Cardiac atrium fibroblast (primary cell): Measurements from ENCODE around the gene PCDHGA9. TPM values are rescaled to one million over a fixed set of nuclear protein-coding genes. Genes with fewer than 3 reads are reported as not detected.

Experiments used
- total RNA-seq: library from RNA; depleted of rRNA; stranded (reverse); fragments of >200 nt; gene quantifications from 2 replicates; pipeline ENCODE4 v1.2.3, GENCODE V29; 2015

PCDHGA9 gene
- total RNA-seq: 1.4 and 2.6 TPM in 2 replicates

GRCh38 chr5:141402553-141403243 lies at the start of gene PCDHGA9:
Gene PCDHGA9 (plus strand): TSS chr5:141402778. CDS start chr5:141402953, 175 bp downstream.

DNA sequence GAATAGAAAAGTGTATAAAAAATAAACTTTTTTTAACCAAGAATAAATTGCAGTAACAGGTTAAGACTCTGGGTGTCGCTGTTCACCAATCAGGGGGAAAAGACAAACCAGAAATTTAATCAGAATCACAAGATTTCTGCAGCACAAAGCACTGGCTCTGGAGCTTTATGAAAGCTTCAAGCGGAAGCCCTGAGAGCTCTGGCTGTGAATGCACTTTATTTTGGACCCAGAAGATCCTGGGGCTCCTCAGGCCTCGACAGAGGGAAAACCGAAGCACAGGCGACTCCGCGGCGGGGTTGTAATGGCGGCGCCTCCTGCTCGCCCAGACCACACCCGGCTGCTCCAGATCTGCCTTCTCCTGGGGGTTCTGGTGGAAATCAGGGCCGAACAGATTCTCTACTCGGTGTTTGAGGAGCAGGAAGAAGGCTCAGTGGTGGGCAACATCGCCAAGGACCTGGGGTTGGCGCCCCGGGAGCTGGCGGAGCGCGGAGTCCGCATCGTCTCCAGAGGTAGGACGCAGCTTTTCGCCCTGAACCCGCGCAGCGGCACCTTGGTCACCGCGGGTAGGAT lies 47.6 kb upstream of the PCDHGA9 start, which contains the start of gene PCDHGA4:
PCDHGA4 (plus strand) TSS at position 122 of the 570 bp plus-strand sequence; CDS start at position 209, 87 bp downstream.

DNA sequence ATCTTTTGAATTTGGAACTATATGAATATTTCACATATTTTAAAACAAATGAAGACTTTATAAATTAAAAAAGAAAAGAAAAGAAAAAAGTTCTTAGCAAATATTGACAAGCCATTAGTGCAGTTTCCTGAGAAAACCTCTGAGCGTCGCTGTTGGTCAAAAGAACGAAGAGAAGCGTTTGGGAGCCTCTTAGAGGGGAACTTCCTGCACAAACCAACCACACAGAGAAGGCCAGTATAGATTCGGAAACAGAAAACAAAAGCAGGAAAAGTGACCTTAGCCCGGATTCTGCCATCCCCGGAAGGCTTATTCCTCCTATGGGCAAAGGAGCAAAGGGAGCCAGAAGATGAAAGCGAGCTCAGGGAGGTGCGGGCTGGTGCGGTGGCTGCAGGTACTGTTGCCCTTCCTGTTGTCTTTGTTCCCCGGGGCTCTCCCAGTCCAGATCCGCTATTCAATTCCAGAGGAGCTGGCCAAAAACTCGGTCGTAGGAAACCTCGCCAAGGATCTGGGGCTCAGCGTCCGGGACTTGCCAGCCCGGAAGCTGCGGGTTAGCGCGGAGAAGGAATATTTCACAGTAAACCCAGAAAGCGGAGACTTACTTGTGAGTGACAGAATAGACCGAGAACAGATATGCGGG lies 42.7 kb upstream of the PCDHGA9 start, which contains the start of gene PCDHGB2:
PCDHGB2 (plus strand) TSS at position 205 of the 637 bp plus-strand sequence; CDS start at position 347, 142 bp downstream.

GRCh38 chr5:141363952-141364660 lies 38.5 kb upstream of the PCDHGA9 start, which contains the start of gene PCDHGA5:
Gene PCDHGA5 (plus strand): TSS chr5:141364162. CDS start chr5:141364331, 169 bp downstream.

DNA sequence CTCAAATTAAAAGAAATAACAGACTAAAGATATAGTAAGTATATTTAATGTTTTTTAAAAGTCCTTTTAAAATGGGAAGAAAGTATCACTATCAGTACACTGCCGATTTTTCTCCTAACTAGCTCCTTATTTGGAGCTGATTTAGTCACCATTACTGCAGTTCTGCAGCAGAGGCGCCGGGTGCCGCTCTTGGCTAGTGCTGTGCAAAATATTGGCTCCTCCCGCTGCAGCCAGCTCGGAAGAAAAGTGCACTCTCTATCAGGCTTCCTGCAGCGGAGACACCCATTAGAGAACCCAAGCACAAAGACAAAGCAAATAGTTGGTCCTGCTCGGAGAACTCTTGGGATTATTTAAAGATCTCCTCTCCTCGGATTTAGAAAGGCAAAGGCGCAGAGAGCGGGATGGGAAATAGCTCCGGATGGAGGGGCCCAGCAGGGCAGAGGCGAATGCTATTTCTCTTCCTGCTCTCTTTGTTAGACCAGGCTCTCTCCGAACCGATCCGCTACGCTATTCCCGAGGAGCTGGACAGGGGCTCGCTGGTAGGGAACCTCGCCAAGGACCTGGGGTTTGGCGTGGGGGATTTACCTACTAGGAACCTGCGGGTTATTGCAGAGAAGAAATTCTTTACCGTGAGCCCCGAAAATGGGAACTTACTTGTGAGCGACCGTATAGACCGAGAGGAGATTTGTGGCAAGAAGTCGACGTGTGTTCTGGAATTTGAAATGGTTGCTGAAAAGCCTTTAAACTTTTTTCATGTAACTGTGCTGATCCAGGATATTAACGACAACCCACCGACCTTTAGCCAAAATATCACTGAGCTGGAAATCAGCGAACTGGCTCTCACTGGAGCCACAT lies 32.4 kb upstream of the PCDHGA9 start, which contains the start of gene PCDHGB3:
PCDHGB3 (plus strand) TSS at position 249 of the 855 bp plus-strand sequence; CDS start at position 402, 153 bp downstream.

GRCh38 chr5:141373673-141374317 lies 28.8 kb upstream of the PCDHGA9 start, which contains the start of gene PCDHGA6:
Gene PCDHGA6 (plus strand): TSS chr5:141373891. CDS start chr5:141374084, 193 bp downstream.

DNA sequence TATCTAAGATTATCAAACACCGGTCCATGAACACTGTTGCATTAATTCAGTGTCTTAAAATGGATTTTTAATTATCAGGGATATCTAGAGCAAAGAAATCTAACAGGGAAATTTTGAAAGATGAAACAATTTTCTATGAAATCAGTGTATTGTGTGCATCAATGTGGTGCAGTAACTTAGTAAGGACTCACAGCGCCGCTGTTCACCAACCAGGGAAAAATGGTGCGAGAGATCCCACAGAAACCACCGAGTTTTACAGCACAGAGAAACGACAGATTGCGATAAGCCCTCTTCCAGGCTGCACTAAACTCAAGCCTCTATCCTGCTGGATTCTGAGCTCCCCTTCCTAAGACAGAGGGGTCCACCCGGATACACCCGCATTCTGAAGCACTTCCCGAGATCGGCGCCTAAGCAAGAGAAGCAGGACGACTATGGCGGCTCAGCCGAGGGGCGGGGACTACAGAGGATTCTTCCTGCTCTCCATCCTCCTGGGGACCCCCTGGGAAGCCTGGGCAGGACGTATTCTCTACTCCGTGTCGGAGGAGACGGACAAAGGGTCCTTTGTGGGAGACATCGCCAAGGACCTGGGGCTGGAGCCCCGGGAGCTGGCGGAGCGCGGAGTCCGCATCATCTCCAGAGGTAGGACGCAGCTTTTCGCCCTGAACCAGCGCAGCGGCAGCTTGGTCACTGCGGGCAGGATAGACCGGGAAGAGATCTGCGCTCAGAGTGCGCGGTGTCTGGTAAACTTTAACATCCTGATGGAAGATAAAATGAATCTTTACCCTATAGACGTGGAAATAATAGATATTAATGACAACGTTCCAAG lies 19.9 kb upstream of the PCDHGA9 start, which contains the start of gene PCDHGA7:
PCDHGA7 (plus strand) TSS at position 274 of the 826 bp plus-strand sequence; CDS start at position 432, 158 bp downstream.

GRCh38 chr5:141387557-141388311 lies 14.8 kb upstream of the PCDHGA9 start, which contains the start of gene PCDHGB4:
Gene PCDHGB4 (plus strand): TSS chr5:141387698. CDS start chr5:141387885, 187 bp downstream.

GRCh38 chr5:141392429-141393198 lies 10.0 kb upstream of the PCDHGA9 start, which contains the start of gene PCDHGA8:
Gene PCDHGA8 (plus strand): TSS chr5:141392633. CDS start chr5:141392814, 181 bp downstream.

DNA sequence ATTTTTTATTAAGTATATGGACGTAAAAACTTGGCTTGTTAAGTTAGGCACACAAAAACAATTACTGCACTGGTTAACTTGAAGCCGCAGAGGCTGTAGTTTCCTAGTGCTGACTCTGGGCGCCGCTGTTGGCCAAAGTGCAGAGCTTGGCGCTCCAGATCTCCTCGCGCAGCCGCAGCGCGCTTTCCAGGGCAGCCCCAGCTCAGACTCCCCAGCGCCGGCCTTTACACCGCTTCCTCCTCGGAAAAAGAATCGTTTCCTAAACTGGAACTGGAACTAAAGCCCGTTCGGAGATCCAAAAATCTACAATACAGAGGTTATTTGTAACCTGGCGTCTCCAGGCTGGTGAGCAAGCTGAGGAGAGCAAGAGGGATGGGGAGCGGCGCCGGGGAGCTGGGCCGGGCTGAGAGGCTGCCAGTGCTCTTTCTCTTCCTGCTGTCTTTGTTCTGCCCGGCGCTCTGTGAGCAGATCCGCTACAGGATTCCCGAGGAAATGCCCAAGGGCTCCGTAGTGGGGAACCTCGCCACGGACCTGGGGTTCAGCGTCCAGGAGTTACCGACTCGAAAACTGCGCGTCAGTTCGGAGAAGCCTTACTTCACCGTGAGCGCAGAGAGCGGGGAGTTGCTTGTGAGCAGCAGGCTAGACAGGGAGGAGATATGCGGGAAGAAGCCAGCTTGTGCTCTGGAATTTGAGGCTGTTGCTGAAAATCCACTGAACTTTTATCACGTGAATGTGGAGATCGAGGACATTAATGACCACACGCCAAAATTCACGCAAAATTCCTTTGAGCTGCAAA lies 4.6 kb upstream of the PCDHGA9 start, which contains the start of gene PCDHGB5:
PCDHGB5 (plus strand) TSS at position 192 of the 796 bp plus-strand sequence; CDS start at position 373, 181 bp downstream.

DNA sequence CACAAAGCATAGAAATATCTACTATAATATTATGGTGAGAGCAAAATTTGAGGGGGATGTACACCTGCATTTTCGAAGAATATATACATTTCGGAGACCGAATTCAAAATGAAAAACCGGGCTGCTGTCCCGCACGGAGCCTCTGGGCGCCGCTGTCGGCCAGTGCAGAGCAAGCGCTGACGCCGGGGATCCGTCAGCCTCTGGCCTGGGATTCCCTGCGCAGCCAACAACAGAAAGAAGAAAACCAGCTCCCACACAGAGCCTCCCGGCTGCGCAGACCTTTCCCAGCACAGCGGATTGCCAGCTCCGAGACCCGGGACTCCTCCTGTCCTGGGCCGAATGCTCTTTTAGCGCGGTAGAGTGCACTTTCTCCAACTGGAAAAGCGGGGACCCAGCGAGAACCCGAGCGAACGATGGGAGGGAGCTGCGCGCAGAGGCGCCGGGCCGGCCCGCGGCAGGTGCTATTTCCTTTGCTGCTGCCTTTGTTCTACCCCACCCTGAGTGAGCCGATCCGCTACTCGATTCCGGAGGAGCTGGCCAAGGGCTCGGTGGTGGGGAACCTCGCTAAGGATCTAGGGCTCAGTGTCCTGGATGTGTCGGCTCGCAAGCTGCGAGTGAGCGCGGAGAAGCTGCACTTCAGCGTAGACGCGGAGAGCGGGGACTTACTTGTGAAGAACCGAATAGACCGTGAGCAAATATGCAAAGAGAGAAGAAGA lies 5.4 kb downstream of the PCDHGA9 start, which contains the start of gene PCDHGB6:
PCDHGB6 (plus strand) TSS at position 232 of the 716 bp plus-strand sequence; CDS start at position 414, 182 bp downstream.

DNA sequence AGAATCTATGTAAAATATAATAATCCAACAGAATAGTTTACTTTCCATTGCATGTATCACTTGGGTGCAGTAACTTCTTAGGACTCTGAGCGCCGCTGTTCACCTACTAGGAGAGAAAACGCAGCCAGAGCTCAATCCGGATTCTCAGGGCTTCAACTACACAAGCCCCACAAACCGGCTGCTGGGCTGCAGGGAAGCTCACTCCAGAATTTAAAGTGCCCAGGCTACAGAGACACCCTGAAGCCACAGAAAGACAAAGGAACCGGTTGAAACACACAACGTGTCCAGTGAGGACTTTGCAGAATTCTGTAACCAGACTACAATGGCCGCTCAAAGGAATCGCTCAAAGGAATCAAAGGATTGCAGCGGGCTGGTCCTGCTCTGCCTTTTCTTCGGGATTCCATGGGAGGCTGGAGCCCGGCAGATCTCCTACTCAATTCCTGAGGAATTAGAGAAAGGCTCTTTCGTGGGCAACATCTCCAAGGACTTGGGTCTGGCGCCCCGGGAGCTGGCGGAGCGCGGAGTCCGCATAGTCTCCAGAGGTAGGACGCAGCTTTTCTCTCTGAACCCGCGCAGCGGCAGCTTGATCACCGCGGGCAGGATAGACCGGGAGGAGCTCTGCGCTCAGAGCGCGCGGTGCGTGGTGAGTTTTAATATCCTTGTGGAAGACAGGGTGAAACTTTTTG lies 10.4 kb downstream of the PCDHGA9 start, which contains the start of gene PCDHGA10:
PCDHGA10 (plus strand) TSS at position 134 of the 686 bp plus-strand sequence; CDS start at position 323, 189 bp downstream.

DNA sequence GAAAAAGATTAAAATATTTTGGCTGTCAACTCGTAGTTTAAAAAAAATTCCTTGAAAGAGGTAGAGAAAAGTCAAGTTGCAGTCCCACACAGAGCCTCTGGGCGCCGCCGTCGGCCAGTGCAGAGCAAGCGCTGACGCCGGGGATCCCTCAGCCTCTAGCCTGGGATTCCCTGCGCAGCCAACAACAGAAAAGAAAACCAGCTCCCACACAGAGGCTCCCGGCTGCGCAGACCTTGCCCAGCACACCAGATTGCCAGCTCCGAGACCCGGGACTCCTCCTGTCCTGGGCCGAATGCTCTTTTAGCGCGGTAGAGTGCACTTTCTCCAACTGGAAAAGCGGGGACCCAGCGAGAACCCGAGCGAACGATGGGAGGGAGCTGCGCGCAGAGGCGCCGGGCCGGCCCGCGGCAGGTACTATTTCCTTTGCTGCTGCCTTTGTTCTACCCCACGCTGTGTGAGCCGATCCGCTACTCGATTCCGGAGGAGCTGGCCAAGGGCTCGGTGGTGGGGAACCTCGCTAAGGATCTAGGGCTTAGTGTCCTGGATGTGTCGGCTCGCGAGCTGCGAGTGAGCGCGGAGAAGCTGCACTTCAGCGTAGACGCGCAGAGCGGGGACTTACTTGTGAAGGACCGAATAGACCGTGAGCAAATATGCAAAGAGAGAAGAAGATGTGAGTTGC lies 15.1 kb downstream of the PCDHGA9 start, which contains the start of gene PCDHGB7:
PCDHGB7 (plus strand) TSS at position 184 of the 679 bp plus-strand sequence; CDS start at position 367, 183 bp downstream.

GRCh38 chr5:141420855-141421488 lies 18.4 kb downstream of the PCDHGA9 start, which contains the start of gene PCDHGA11:
Gene PCDHGA11 (plus strand): TSS chr5:141421051. CDS start chr5:141421228, 177 bp downstream.

